Vagina (tissue), 2 donors: ENCODE results near the gene MICB.

Source experiments
- CTCF ChIP-seq, 3 experiments: fragments of 450-650 bp in 2 of 3; fragments of 200-600 bp in 1 of 3; sonication (generic) in 1 of 3; IDR thresholded peaks; one replicate each; pipeline ENCODE4 v1.5.1; 2017 to 2019; ENCODE audit warnings: antibody characterized with exemption in 3 of 3, mild to moderate bottlenecking in 2 of 3, moderate library complexity in 2 of 3
- POLR2A ChIP-seq, 2 donors: fragments of 450-650 bp; IDR thresholded peaks; one replicate each; pipeline ENCODE4 v1.6.1; 2017; ENCODE audit warnings: antibody characterized with exemption in 2 of 2, mild to moderate bottlenecking in 2 of 2, moderate library complexity in 2 of 2
- POLR2AphosphoS5 ChIP-seq, 2 donors: sonication (generic); formaldehyde crosslinking; IDR thresholded peaks; one replicate each; pipeline ENCODE4 v1.9.0; 2017; ENCODE audit warnings: antibody characterized with exemption in 2 of 2, mild to moderate bottlenecking in 2 of 2, low read depth in 1 of 2; ENCODE audit not compliant: insufficient read depth in 1 of 2

- no peak for TF ChIP-seq CTCF (IDR thresholded peaks at IDR 0.05)
- TF ChIP-seq POLR2AphosphoS5 (IDR thresholded peaks at IDR 0.05; ENCODE audit: insufficient read depth in 1 of 2, low read depth in 1 of 2), result no peak
- TF ChIP-seq POLR2A (IDR thresholded peaks at IDR 0.05), result no peak
Measured at GRCh38 chr6:31474871-31475286, 23.1 kb upstream of the MICB start.
